Peyer's patch (tissue), 4 donors: ENCODE results near the gene GPC6.

ENCODE experiments used
- CTCF ChIP-seq, 6 experiments: fragments of 450-650 bp in 4 of 6; fragments of 200-600 bp in 2 of 6; sonication (generic) in 1 of 6; IDR thresholded peaks; one replicate each; pipeline ENCODE4 v1.5.1; 2017 to 2019; ENCODE audit warnings: antibody characterized with exemption in 6 of 6, mild to moderate bottlenecking in 3 of 6, moderate library complexity in 1 of 6
- POLR2A ChIP-seq, 2 donors: fragments of 450-650 bp; IDR thresholded peaks; one replicate each; pipeline ENCODE4 v1.5.1; 2017; ENCODE audit warnings: antibody characterized with exemption in 2 of 2, mild to moderate bottlenecking in 2 of 2, moderate library complexity in 2 of 2

- TF ChIP-seq CTCF (IDR thresholded peaks at IDR 0.05) = no peak
- no peak for TF ChIP-seq POLR2A (IDR thresholded peaks at IDR 0.05)
Observed at GRCh38 chr13:93771782-93772181, 545.2 kb downstream of the GPC6 start.
